HEK293 (cell line): ENCODE measurements around the gene TMEM186.

Experiments
- CTCF ChIA-PET: fragments of 350-600 bp; formaldehyde crosslinking; extraction: SDS; loops from one replicate; lab custom pipeline; 2021; ENCODE audit warnings: antibody characterized with exemption; lab: Yijun Ruan, JAX
- POLR2A ChIA-PET: fragments of 300-600 bp; formaldehyde crosslinking; extraction: SDS; loops from one replicate; lab custom pipeline; 2020; ENCODE audit warnings: antibody characterized with exemption, inconsistent platforms; lab: Yijun Ruan, JAX
- H3K27ac ChIP-seq: fragments of 200-500 bp; sonication (Bioruptor generic); 2 replicates; pipeline ENCODE4 v1.5.1; 2014; ENCODE audit warnings: low read depth, low read length, control low read depth, inconsistent platforms; ENCODE audit errors: extremely low read depth
- H3K36me3 ChIP-seq, 2 experiments: fragments of 200-500 bp in 1 of 2; sonication (Bioruptor generic) in 1 of 2; 1 replicate in 1 of 2; 2 replicates in 1 of 2; pipeline ENCODE4 v1.5.1; 2014 to 2017; ENCODE audit warnings: inconsistent platforms in 2 of 2, low read length in 2 of 2; ENCODE audit not compliant: control insufficient read depth in 2 of 2, insufficient read depth in 1 of 2
- H3K4me1 ChIP-seq: fragments of 200-500 bp; sonication (Bioruptor generic); 2 replicates; pipeline ENCODE4 v1.5.1; 2014; ENCODE audit warnings: mild to moderate bottlenecking, low read length, inconsistent platforms; ENCODE audit not compliant: control insufficient read depth, insufficient read depth
- H3K4me3 ChIP-seq: 2 replicates; pipeline ENCODE4 v1.5.1; 2011; ENCODE audit warnings: low read depth, mild to moderate bottlenecking, control low read depth, low read length, moderate library complexity
- H3K9me3 ChIP-seq: fragments of 200-500 bp; sonication (Bioruptor generic); 2 replicates; pipeline ENCODE4 v1.5.1; 2014; ENCODE audit warnings: low read depth, low read length, inconsistent platforms; ENCODE audit not compliant: control insufficient read depth, insufficient read depth
- ATF2 ChIP-seq: fragments of 450-650 bp; formaldehyde crosslinking; IDR thresholded peaks from 2 replicates; pipeline ENCODE4 v1.5.1; 2016; ENCODE audit warnings: missing biosample characterization, missing genetic modification characterization, low read depth
- HIC1 ChIP-seq: fragments of 450-650 bp; formaldehyde crosslinking; IDR thresholded peaks from 2 replicates; pipeline ENCODE4 v1.5.1; 2016; ENCODE audit warnings: missing biosample characterization, missing genetic modification characterization
- INSM2 ChIP-seq: fragments of 450-650 bp; formaldehyde crosslinking; IDR thresholded peaks from 2 replicates; pipeline ENCODE4 v1.5.1; 2016; ENCODE audit warnings: missing biosample characterization, missing genetic modification characterization
- REPIN1 ChIP-seq: fragments of 450-650 bp; formaldehyde crosslinking; IDR thresholded peaks from 2 replicates; pipeline ENCODE4 v1.5.1; 2017; ENCODE audit warnings: missing biosample characterization, missing genetic modification characterization, low read depth
- ZBTB6 ChIP-seq: fragments of 450-650 bp; formaldehyde crosslinking; IDR thresholded peaks from 2 replicates; pipeline ENCODE4 v1.5.1; 2017; ENCODE audit warnings: missing biosample characterization, missing genetic modification characterization
- ZNF10 ChIP-seq: fragments of 450-650 bp; formaldehyde crosslinking; IDR thresholded peaks from 2 replicates; pipeline ENCODE4 v1.5.1; 2017; ENCODE audit warnings: missing biosample characterization, missing genetic modification characterization
- ZNF114 ChIP-seq: fragments of 450-650 bp; formaldehyde crosslinking; IDR thresholded peaks from 2 replicates; pipeline ENCODE4 v1.5.0; 2017; ENCODE audit warnings: missing biosample characterization, missing genetic modification characterization
- ZNF146 ChIP-seq: fragments of 450-650 bp; formaldehyde crosslinking; IDR thresholded peaks from 2 replicates; pipeline ENCODE4 v1.5.1; 2016; ENCODE audit warnings: missing biosample characterization, missing genetic modification characterization
- ZNF169 ChIP-seq: fragments of 450-650 bp; formaldehyde crosslinking; IDR thresholded peaks from 2 replicates; pipeline ENCODE4 v1.5.1; 2016; ENCODE audit warnings: missing biosample characterization, missing genetic modification characterization
- ZNF324 ChIP-seq: fragments of 450-650 bp; formaldehyde crosslinking; IDR thresholded peaks from 2 replicates; pipeline ENCODE4 v1.5.1; 2016; ENCODE audit warnings: missing biosample characterization, missing genetic modification characterization
- ZNF350 ChIP-seq: fragments of 450-650 bp; formaldehyde crosslinking; IDR thresholded peaks from 2 replicates; pipeline ENCODE4 v1.5.0; 2017; ENCODE audit warnings: missing biosample characterization, mild to moderate bottlenecking, missing genetic modification characterization
- ZNF354C ChIP-seq: fragments of 450-650 bp; formaldehyde crosslinking; IDR thresholded peaks from 2 replicates; pipeline ENCODE4 v1.5.1; 2016; ENCODE audit warnings: missing biosample characterization, missing genetic modification characterization, low read depth, borderline replicate concordance
- ZNF362 ChIP-seq: fragments of 450-650 bp; formaldehyde crosslinking; IDR thresholded peaks from 2 replicates; pipeline ENCODE4 v1.5.1; 2016; ENCODE audit warnings: missing biosample characterization, missing genetic modification characterization
- ZNF37A ChIP-seq: fragments of 450-650 bp; IDR thresholded peaks from 2 replicates; pipeline ENCODE4 v1.5.1; 2018; ENCODE audit warnings: missing biosample characterization, missing genetic modification characterization
- ZNF530 ChIP-seq: fragments of 450-650 bp; formaldehyde crosslinking; IDR thresholded peaks from 2 replicates; pipeline ENCODE4 v1.5.1; 2016; ENCODE audit warnings: low read depth, missing biosample characterization, missing genetic modification characterization
- ZNF555 ChIP-seq: fragments of 450-650 bp; formaldehyde crosslinking; conservative IDR thresholded peaks from 2 replicates; pipeline ENCODE4 v1.5.1; 2017; ENCODE audit warnings: missing biosample characterization, mild to moderate bottlenecking, missing genetic modification characterization, inconsistent platforms
- ZNF580 ChIP-seq: fragments of 450-650 bp; formaldehyde crosslinking; IDR thresholded peaks from 2 replicates; pipeline ENCODE4 v1.5.1; 2016; ENCODE audit warnings: missing biosample characterization, missing genetic modification characterization
- ZNF692 ChIP-seq: fragments of 450-650 bp; formaldehyde crosslinking; IDR thresholded peaks from 2 replicates; pipeline ENCODE4 v1.5.1; 2016; ENCODE audit warnings: missing biosample characterization, missing genetic modification characterization
- ZXDB ChIP-seq: fragments of 450-650 bp; formaldehyde crosslinking; IDR thresholded peaks from 2 replicates; pipeline ENCODE4 v1.5.1; 2016; ENCODE audit warnings: missing biosample characterization, missing genetic modification characterization

Gene TMEM186

GRCh38 chr16:8768692-8769091, 28.7 kb downstream of the TMEM186 start:
- H3K36me3 ChIP-seq: peaks cover 0 to 31% of the 10 kb centered on the region in 2 experiments; a peak in 1 of 3 replicates
- TF ChIP-seq ZNF10 (no peak), ZNF350 (tag by site-specific recombination) (no peak), ATF2 (tag by site-specific recombination) (no peak), ZNF324 (tag by site-specific recombination) (no peak), ZNF114 (tag by site-specific recombination) (no peak), ZNF580 (tag by site-specific recombination) (no peak), ZBTB6 (tag by site-specific recombination) (no peak), ZNF37A (tag by site-specific recombination) (no peak), ZNF169 (tag by site-specific recombination) (no peak), ZXDB (tag by site-specific recombination) (no peak), ZNF692 (tag by site-specific recombination) (no peak), ZNF354C (tag by site-specific recombination) (no peak), ZNF362 (tag by site-specific recombination) (no peak), ZNF530 (no peak), INSM2 (tag by site-specific recombination) (no peak)
- TF ChIP-seq, all 188 proteins: peak for 0
- Histone ChIP-seq H3K9me3 (no peaks in the 10 kb centered on the region), H3K27ac (no peak overlapping the region), H3K4me1 (no peaks in the 10 kb centered on the region), H3K4me3 (no peak overlapping the region)
- CTCF ChIA-PET: no interaction called here
- POLR2A ChIA-PET: no interaction called here

- Histone ChIP-seq H3K27ac (no peak overlapping the region), H3K9me3 (no peaks in the 10 kb centered on the region), H3K4me3 (no peak overlapping the region), H3K4me1 (no peaks in the 10 kb centered on the region), H3K36me3 (peaks cover 0 to 28% of the 10 kb centered on the region in 2 experiments; a peak in 1 of 3 replicates)
- ChIA-PET CTCF (interaction anchor here (0.6 kb wide), 1 partner anchor 118 kb away, joined by 3 read pairs; no protein-coding TSS in a partner anchor), POLR2A (no interaction called here)
- TF ChIP-seq ZNF555: no peak
- TF ChIP-seq ZNF146 (tag by site-specific recombination): no peak
- no peak for TF ChIP-seq REPIN1 (tag by site-specific recombination)
- TF ChIP-seq HIC1: no peak
- no peak for TF ChIP-seq ZNF692 (tag by site-specific recombination)
These were observed 29.2 kb downstream of the TMEM186 start for GRCh38 chr16:8768283-8768682.
